Measurements from ENCODE around the gene SLC30A4.

The SLC30A4 gene

DNA sequence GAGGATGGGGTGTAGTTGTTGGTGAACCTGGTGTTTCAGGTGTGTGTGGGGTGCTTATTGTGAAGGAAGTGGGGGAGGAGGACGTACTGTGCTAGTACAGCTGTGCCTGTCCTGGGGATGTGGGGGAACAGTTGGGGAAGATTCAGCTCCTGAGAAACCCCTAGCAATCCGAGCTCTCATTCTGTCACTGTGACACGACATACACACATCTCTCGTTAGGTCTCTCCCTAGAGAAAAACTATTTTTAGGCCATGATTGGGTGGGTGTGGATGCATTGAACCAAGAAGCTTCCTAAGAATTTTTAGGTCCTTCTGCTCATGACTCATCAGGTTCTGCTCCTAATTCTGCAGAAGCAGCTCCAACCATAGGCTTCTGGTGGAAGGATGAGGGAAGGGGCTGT, 54.3 kb downstream of the SLC30A4 start:
- Histone ChIP-seq H3K9me2 (replicated peaks; ENCODE audit: low read depth, low read length) (no peaks in the 10 kb centered on the region), H3K9me3 (ENCODE audit: insufficient read depth, low read depth, low read length) (no peaks in the 10 kb centered on the region), H3K79me2 (ENCODE audit: insufficient read depth, low read length) (no peaks in the 10 kb centered on the region), H3K36me3 (ENCODE audit: insufficient read depth, low read length) (no peaks in the 10 kb centered on the region), H3K27me3 (ENCODE audit: insufficient read depth, low read length, poor library complexity, severe bottlenecking) (no peaks in the 10 kb centered on the region), H3K9ac (ENCODE audit: low read depth, low read length, poor library complexity, severe bottlenecking) (no peak overlapping the region), H4K20me1 (ENCODE audit: insufficient read depth, low read length, poor library complexity, severe bottlenecking) (no peaks in the 10 kb centered on the region), H3F3A (ENCODE audit: low read depth) (no peaks in the 10 kb centered on the region; the same call in 1 of the 2 replicates), H3K4me1 (ENCODE audit: insufficient read depth, low read length, poor library complexity, severe bottlenecking) (no peaks in the 10 kb centered on the region), H3K4me2 (ENCODE audit: low read depth, low read length, poor library complexity, severe bottlenecking) (no peak overlapping the region), H3K4me3 (ENCODE audit: low read length, poor library complexity, severe bottlenecking) (no peak overlapping the region), H2AFZ (ENCODE audit: low read length) (no peak overlapping the region)
- no peak for TF ChIP-seq EZH2phosphoT487 (IDR thresholded peaks at IDR 0.05; ENCODE audit: borderline replicate concordance)
- TF ChIP-seq, protein P1, sequence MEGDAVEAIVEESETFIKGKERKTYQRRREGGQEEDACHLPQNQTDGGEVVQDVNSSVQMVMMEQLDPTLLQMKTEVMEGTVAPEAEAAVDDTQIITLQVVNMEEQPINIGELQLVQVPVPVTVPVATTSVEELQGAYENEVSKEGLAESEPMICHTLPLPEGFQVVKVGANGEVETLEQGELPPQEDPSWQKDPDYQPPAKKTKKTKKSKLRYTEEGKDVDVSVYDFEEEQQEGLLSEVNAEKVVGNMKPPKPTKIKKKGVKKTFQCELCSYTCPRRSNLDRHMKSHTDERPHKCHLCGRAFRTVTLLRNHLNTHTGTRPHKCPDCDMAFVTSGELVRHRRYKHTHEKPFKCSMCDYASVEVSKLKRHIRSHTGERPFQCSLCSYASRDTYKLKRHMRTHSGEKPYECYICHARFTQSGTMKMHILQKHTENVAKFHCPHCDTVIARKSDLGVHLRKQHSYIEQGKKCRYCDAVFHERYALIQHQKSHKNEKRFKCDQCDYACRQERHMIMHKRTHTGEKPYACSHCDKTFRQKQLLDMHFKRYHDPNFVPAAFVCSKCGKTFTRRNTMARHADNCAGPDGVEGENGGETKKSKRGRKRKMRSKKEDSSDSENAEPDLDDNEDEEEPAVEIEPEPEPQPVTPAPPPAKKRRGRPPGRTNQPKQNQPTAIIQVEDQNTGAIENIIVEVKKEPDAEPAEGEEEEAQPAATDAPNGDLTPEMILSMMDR (conservative IDR thresholded peaks at IDR 0.05; ENCODE audit: low read length), result no peak

DNA sequence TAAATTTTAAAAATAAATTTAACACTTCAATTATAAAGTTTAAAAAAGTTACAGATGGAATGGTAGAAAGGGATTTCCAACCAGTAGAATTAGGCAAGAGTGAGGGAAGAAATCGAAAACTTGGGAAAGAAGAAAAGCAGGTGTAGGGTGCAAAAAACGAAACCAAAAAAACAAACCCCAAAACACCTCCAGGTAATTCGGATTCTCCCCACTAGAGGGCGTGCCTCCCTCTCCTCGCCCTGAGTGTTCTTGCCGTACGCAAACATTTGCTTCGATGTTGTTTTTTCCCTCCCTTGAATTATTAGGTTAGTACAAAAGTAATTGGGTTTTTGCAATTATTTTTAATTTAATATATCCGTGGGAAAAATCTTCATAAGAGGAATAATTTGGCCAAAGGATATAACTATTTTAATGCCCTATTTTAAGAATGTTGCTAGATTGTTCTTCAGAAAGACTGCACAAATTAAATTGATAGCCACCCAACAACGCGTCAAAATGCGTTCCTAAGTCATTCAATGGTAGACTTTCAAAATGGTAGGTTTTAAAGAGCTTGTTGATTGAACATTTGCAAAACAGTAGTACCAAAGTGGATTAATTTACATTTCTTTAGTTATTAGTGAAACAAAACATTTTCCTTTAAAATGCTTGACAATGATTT, 63.7 kb downstream of the SLC30A4 start:
- Histone ChIP-seq H3K4me1 (ENCODE audit: insufficient read depth, low read length, poor library complexity, severe bottlenecking) (peaks cover 36% of the 10 kb centered on the region), H2AFZ (ENCODE audit: low read length) (peak overlapping the region; percentile 77)

DNA sequence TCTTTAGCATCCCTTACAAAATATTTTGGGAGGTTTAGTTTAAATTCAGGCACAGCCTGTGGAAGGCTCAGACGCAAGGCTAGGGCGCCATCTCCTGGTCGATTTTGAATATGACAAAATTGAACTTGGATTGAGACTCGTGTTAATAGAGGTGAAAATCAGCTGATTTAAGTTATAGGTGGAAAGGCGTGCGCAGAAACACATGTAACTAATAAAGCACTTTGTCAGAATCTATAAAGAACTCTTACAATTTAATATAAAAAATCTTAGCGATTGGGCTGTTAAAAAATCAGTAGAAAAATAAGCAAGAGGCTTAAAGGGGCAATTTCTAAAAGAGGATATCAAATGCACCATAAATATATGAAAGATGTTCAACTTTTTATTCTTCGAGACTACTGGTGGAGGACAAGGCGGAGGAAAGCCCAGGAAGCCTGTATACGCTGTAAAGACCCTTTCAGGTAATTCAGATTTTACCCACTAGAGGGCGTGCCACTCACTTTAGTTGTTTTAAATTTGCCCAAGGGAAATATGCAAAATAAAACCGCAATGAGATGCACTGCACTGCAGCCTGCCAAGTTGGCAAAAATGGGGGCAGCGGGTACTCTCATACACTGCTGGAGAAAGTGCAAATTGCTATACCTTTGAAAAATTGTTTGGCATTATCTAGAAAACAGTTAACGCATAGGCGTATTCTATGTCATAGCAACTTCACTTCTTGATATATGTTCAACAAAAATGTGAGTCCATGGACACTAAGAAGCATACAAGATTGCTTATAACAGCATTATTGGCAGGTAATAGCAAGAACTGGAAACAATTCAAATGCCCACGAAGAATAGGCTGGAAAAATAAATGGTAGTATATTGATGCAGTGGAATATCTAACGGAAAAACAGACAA, 64.7 kb downstream of the SLC30A4 start:
- H3K4me3 ChIP-seq (ENCODE audit: low read length, poor library complexity, severe bottlenecking), result peak overlapping the region; percentile 74
- peak overlapping the region; percentile 87 for H3K4me2 ChIP-seq (ENCODE audit: low read depth, low read length, poor library complexity, severe bottlenecking)
- no peaks in the 10 kb centered on the region for H3F3A ChIP-seq (ENCODE audit: low read depth)
- peak overlapping the region; percentile 77 for H2AFZ ChIP-seq (ENCODE audit: low read length)
- H3K9ac ChIP-seq (ENCODE audit: low read depth, low read length, poor library complexity, severe bottlenecking), result peak overlapping the region; percentile 62
- H3K27me3 ChIP-seq (ENCODE audit: insufficient read depth, low read length, poor library complexity, severe bottlenecking), result no peaks in the 10 kb centered on the region
- TF ChIP-seq, protein P1 (conservative IDR thresholded peaks at IDR 0.05; ENCODE audit: low read length), result peak; percentile 83
- TF ChIP-seq EZH2phosphoT487 (IDR thresholded peaks at IDR 0.05; ENCODE audit: borderline replicate concordance), result no peak
- no peaks in the 10 kb centered on the region for H3K9me3 ChIP-seq (ENCODE audit: insufficient read depth, low read depth, low read length)
- no peaks in the 10 kb centered on the region for H3K79me2 ChIP-seq (ENCODE audit: insufficient read depth, low read length)
- H3K9me2 ChIP-seq (replicated peaks; ENCODE audit: low read depth, low read length), result no peaks in the 10 kb centered on the region
- H3K4me1 ChIP-seq (ENCODE audit: insufficient read depth, low read length, poor library complexity, severe bottlenecking), result peaks cover 36% of the 10 kb centered on the region
- H4K20me1 ChIP-seq (ENCODE audit: insufficient read depth, low read length, poor library complexity, severe bottlenecking), result no peaks in the 10 kb centered on the region
- no peaks in the 10 kb centered on the region for H3K36me3 ChIP-seq (ENCODE audit: insufficient read depth, low read length)

More for the DNA sequence above, 63.7 kb downstream of the SLC30A4 start:
- Histone ChIP-seq H3K9me2 (replicated peaks; ENCODE audit: low read depth, low read length) (no peaks in the 10 kb centered on the region), H3F3A (ENCODE audit: low read depth) (no peaks in the 10 kb centered on the region; the same call in 1 of the 2 replicates), H3K9ac (ENCODE audit: low read depth, low read length, poor library complexity, severe bottlenecking) (peak overlapping the region; percentile 62), H3K9me3 (ENCODE audit: insufficient read depth, low read depth, low read length) (no peaks in the 10 kb centered on the region), H3K4me3 (ENCODE audit: low read length, poor library complexity, severe bottlenecking) (peak overlapping the region; percentile 74), H3K4me2 (ENCODE audit: low read depth, low read length, poor library complexity, severe bottlenecking) (peak overlapping the region; percentile 87), H3K27me3 (ENCODE audit: insufficient read depth, low read length, poor library complexity, severe bottlenecking) (no peaks in the 10 kb centered on the region), H3K36me3 (ENCODE audit: insufficient read depth, low read length) (no peaks in the 10 kb centered on the region), H3K79me2 (ENCODE audit: insufficient read depth, low read length) (no peaks in the 10 kb centered on the region), H4K20me1 (ENCODE audit: insufficient read depth, low read length, poor library complexity, severe bottlenecking) (no peaks in the 10 kb centered on the region)
- TF ChIP-seq, protein P1 (conservative IDR thresholded peaks at IDR 0.05; ENCODE audit: low read length), result peak; percentile 75
- TF ChIP-seq EZH2phosphoT487 (IDR thresholded peaks at IDR 0.05; ENCODE audit: borderline replicate concordance), result no peak

Measured in Loucy (cell line).